SU-DHL-6 (cell line): ENCODE measurements around the gene SFXN4.

Experiments used
- H2AFZ ChIP-seq: fragments of 200-600 bp; sonication (generic); 2 replicates; pipeline ENCODE4 v1.6.1; 2014; ENCODE audit warnings: low read depth, mild to moderate bottlenecking, moderate library complexity, mixed read lengths, antibody characterized with exemption, low read length; ENCODE audit not compliant: severe bottlenecking
- H3F3A ChIP-seq: fragments of 200-600 bp; shearing (Covaris generic); 2 replicates; pipeline ENCODE4 v1.6.0; 2016; ENCODE audit warnings: antibody characterized with exemption, mild to moderate bottlenecking; ENCODE audit not compliant: insufficient read depth
- H3K27ac ChIP-seq: fragments of 200-600 bp; sonication (generic); 2 replicates; pipeline ENCODE4 v1.5.1; 2016; ENCODE audit warnings: low read depth, mild to moderate bottlenecking, low read length, moderate library complexity, mixed read lengths
- H3K27me3 ChIP-seq: fragments of 200-600 bp; sonication (generic), shearing (Covaris generic); 2 replicates; pipeline ENCODE4 v1.6.0; 2014; ENCODE audit warnings: mild to moderate bottlenecking, low read length
- H3K36me3 ChIP-seq: fragments of 200-600 bp; sonication (generic); 2 replicates; pipeline ENCODE4 v1.6.1; 2014; ENCODE audit warnings: mild to moderate bottlenecking, low read length, mixed read lengths
- H3K4me2 ChIP-seq: fragments of 300-600, 200-600 bp; shearing (Covaris generic), sonication (generic); 2 replicates; pipeline ENCODE4 v1.6.0; 2014; ENCODE audit warnings: low read length, low read depth, mild to moderate bottlenecking; ENCODE audit not compliant: poor library complexity, severe bottlenecking
- H3K4me3 ChIP-seq: fragments of 200-600 bp; sonication (generic); 2 replicates; pipeline ENCODE4 v1.5.1; 2014; ENCODE audit warnings: antibody characterized with exemption, low read length, mild to moderate bottlenecking, mixed read lengths; ENCODE audit not compliant: insufficient read depth, poor library complexity, severe bottlenecking
- H3K79me2 ChIP-seq: fragments of 200-600 bp; sonication (generic); 2 replicates; pipeline ENCODE4 v1.6.1; 2014; ENCODE audit warnings: mild to moderate bottlenecking, low read length, moderate library complexity; ENCODE audit not compliant: insufficient read depth
- H3K9ac ChIP-seq: fragments of 200-600 bp; sonication (generic); 2 replicates; pipeline ENCODE4 v1.7.0; 2014; ENCODE audit warnings: mild to moderate bottlenecking, low read length
- H3K9me2 ChIP-seq: fragments of 200-600 bp; sonication (generic); replicated peaks from 2 replicates; pipeline ENCODE4 v1.6.1; 2014; ENCODE audit warnings: low read length; ENCODE audit not compliant: insufficient read depth
- H3K9me3 ChIP-seq: fragments of 200-600 bp; sonication (generic); 2 replicates; pipeline ENCODE4 v1.6.1; 2014; ENCODE audit warnings: low read length, mixed read lengths; ENCODE audit not compliant: insufficient read depth
- H4K20me1 ChIP-seq: fragments of 200-600 bp; sonication (generic); 2 replicates; pipeline ENCODE4 v1.6.1; 2014; ENCODE audit warnings: low read depth, mild to moderate bottlenecking, antibody characterized with exemption, low read length, moderate library complexity, mixed read lengths
- CTCF ChIP-seq: fragments of 200-600 bp; sonication (generic); IDR thresholded peaks from one replicate; pipeline ENCODE4 v1.5.1; 2017; ENCODE audit warnings: antibody characterized with exemption, mild to moderate bottlenecking, low read length, moderate library complexity; ENCODE audit not compliant: insufficient read depth, poor library complexity, severe bottlenecking
- EZH2phosphoT487 ChIP-seq: fragments of 200-600 bp; sonication (generic), shearing (Covaris generic); conservative IDR thresholded peaks from 2 replicates; pipeline ENCODE4 v1.6.1; 2018; ENCODE audit warnings: mild to moderate bottlenecking, antibody characterized with exemption, low read length, moderate library complexity, mixed read lengths

SFXN4 gene

GRCh38 chr10:119103241-119103902 lies 62.1 kb downstream of the SFXN4 start:
- no peak overlapping the region for H3K4me3 ChIP-seq
- no peaks in the 10 kb centered on the region for H3K36me3 ChIP-seq
- H3F3A ChIP-seq, result peaks cover 40% of the 10 kb centered on the region
- peak overlapping the region; percentile 88 for H3K27ac ChIP-seq
- H4K20me1 ChIP-seq, result no peaks in the 10 kb centered on the region
- TF ChIP-seq EZH2phosphoT487 (no peak), CTCF (no peak)
- H3K4me2 ChIP-seq, result peak overlapping the region; percentile 55
- no peaks in the 10 kb centered on the region for H3K9me3 ChIP-seq
- no peaks in the 10 kb centered on the region for H3K27me3 ChIP-seq
- no peaks in the 10 kb centered on the region for H3K9me2 ChIP-seq
- H3K79me2 ChIP-seq, result peaks cover 13% of the 10 kb centered on the region
- peak overlapping the region; percentile 12 for H2AFZ ChIP-seq
- H3K9ac ChIP-seq, result peak overlapping the region; percentile 42

GRCh38 chr10:119101366-119102098 lies 64.0 kb downstream of the SFXN4 start:
- H3F3A ChIP-seq, result peaks cover 40% of the 10 kb centered on the region
- peak overlapping the region; percentile 88 for H3K27ac ChIP-seq
- TF ChIP-seq EZH2phosphoT487 (no peak), CTCF (no peak)
- no peaks in the 10 kb centered on the region for H3K9me3 ChIP-seq
- H3K9me2 ChIP-seq, result no peaks in the 10 kb centered on the region
- H3K9ac ChIP-seq, result peak overlapping the region; percentile 33; the same call in 1 of the 2 replicates
- H4K20me1 ChIP-seq, result no peaks in the 10 kb centered on the region
- H3K4me2 ChIP-seq, result peak overlapping the region; percentile 55
- H3K27me3 ChIP-seq, result no peaks in the 10 kb centered on the region
- H2AFZ ChIP-seq, result peak overlapping the region; percentile 67
- peaks cover 13% of the 10 kb centered on the region for H3K79me2 ChIP-seq
- no peaks in the 10 kb centered on the region for H3K36me3 ChIP-seq
- no peak overlapping the region for H3K4me3 ChIP-seq

GRCh38 chr10:119100434-119101238 lies 64.9 kb downstream of the SFXN4 start:
- H3K4me2 ChIP-seq, result no peak overlapping the region
- no peaks in the 10 kb centered on the region for H3K9me2 ChIP-seq
- no peaks in the 10 kb centered on the region for H3K27me3 ChIP-seq
- no peak overlapping the region for H3K9ac ChIP-seq
- TF ChIP-seq CTCF (no peak), EZH2phosphoT487 (no peak)
- no peak overlapping the region for H3K4me3 ChIP-seq
- H3K36me3 ChIP-seq, result no peaks in the 10 kb centered on the region
- H3K27ac ChIP-seq, result peak overlapping the region; percentile 88
- H2AFZ ChIP-seq, result no peak overlapping the region
- peaks cover 39% of the 10 kb centered on the region for H3F3A ChIP-seq
- H3K79me2 ChIP-seq, result peaks cover 12% of the 10 kb centered on the region
- no peaks in the 10 kb centered on the region for H3K9me3 ChIP-seq
- H4K20me1 ChIP-seq, result no peaks in the 10 kb centered on the region
